SK-N-SH (cell line): Measurements from ENCODE around the gene KIFC3. TPM values are rescaled to one million over a fixed set of nuclear protein-coding genes. Genes with fewer than 3 reads are reported as not detected.

Source experiments
- CTCF ChIA-PET: fragments of 300-600, 350-600 bp; formaldehyde crosslinking; extraction: SDS; loops from one replicate; lab custom pipeline; 2021; lab: Yijun Ruan, JAX
- POLR2A ChIA-PET: fragments of 350-600 bp; sonication (Branson Sonifier 250); formaldehyde crosslinking; extraction: SDS; loops from one replicate; lab custom pipeline; 2020; ENCODE audit warnings: antibody characterized with exemption, inconsistent platforms; lab: Yijun Ruan, JAX
- DNase-seq: peaks from one replicate; pipeline ENCODE4 v3.0.0; 2012
- H2AFZ ChIP-seq: fragments of 200-600 bp; sonication (generic); 2 replicates; pipeline ENCODE4 v1.8.1; 2016; ENCODE audit warnings: antibody characterized with exemption, mild to moderate bottlenecking, low read depth
- H3F3A ChIP-seq: fragments of 200-600 bp; sonication (generic); replicated peaks from 2 replicates; pipeline ENCODE3; 2016; ENCODE audit warnings: antibody characterized with exemption, mild to moderate bottlenecking; ENCODE audit not compliant: insufficient read depth
- H3K27ac ChIP-seq, 2 experiments: fragments of 200-500 bp in 1 of 2; fragments of 200-600 bp in 1 of 2; sonication (Bioruptor generic) in 1 of 2; sonication (generic), shearing (Covaris generic) in 1 of 2; 2 replicates each; pipeline versions ENCODE4 v1.5.1 to v1.6.1; 2014 to 2016; ENCODE audit warnings: low read depth in 2 of 2, inconsistent platforms in 1 of 2, low read length in 1 of 2, mild to moderate bottlenecking in 1 of 2, mixed read lengths in 1 of 2
- H3K27me3 ChIP-seq: fragments of 200-600 bp; sonication (generic), shearing (Covaris generic); 2 replicates; pipeline ENCODE4 v1.6.1; 2016; ENCODE audit warnings: mixed run types; ENCODE audit not compliant: insufficient read depth
- H3K36me3 ChIP-seq, 2 experiments: fragments of 200-500 bp in 1 of 2; fragments of 200-600 bp in 1 of 2; sonication (Bioruptor generic) in 1 of 2; sonication (generic) in 1 of 2; replicated peaks in 1 of 2; 2 replicates each; pipeline versions ENCODE3 to v1.5.1; 2014 to 2016; ENCODE audit warnings: low read length in 1 of 2, mild to moderate bottlenecking in 1 of 2; ENCODE audit not compliant: insufficient read depth in 2 of 2, control insufficient read depth in 1 of 2
- H3K4me1 ChIP-seq, 2 experiments: fragments of 200-500 bp in 1 of 2; fragments of 200-600 bp in 1 of 2; sonication (Bioruptor generic) in 1 of 2; sonication (generic), shearing (Covaris generic) in 1 of 2; 2 replicates each; pipeline versions ENCODE4 v1.5.1 to v1.6.1; 2014 to 2016; ENCODE audit warnings: low read depth in 1 of 2, low read length in 1 of 2, mixed run types in 1 of 2; ENCODE audit not compliant: insufficient read depth in 2 of 2, control insufficient read depth in 1 of 2
- H3K4me2 ChIP-seq: fragments of 200-600 bp; sonication (generic), shearing (Covaris generic); 2 replicates; pipeline ENCODE4 v1.6.1; 2017; ENCODE audit warnings: mixed run types
- H3K4me3 ChIP-seq, 2 experiments: fragments of 200-500 bp in 1 of 2; fragments of 200-600 bp in 1 of 2; sonication (Bioruptor generic) in 1 of 2; sonication (generic), shearing (Covaris generic) in 1 of 2; 2 replicates each; pipeline versions ENCODE4 v1.5.1 to v1.8.1; 2014 to 2016; ENCODE audit warnings: low read depth in 2 of 2, inconsistent platforms in 1 of 2, low read length in 1 of 2, mild to moderate bottlenecking in 1 of 2, mixed read lengths in 1 of 2, moderate library complexity in 1 of 2
- H3K79me2 ChIP-seq: fragments of 200-600 bp; sonication (generic); 2 replicates; pipeline ENCODE4 v1.8.1; 2017; ENCODE audit warnings: mild to moderate bottlenecking; ENCODE audit not compliant: insufficient read depth
- H3K9ac ChIP-seq: fragments of 200-600 bp; sonication (generic); 2 replicates; pipeline ENCODE4 v1.6.1; 2017; ENCODE audit warnings: mixed run types
- H3K9me2 ChIP-seq: fragments of 200-600 bp; sonication (generic); 2 replicates; pipeline ENCODE4 v1.6.1; 2017; ENCODE audit warnings: mixed run types
- H3K9me3 ChIP-seq: fragments of 200-600 bp; sonication (generic); 2 replicates; pipeline ENCODE4 v1.6.1; 2017; ENCODE audit warnings: mixed run types, mild to moderate bottlenecking, moderate library complexity
- H4K20me1 ChIP-seq: fragments of 200-600 bp; sonication (generic); 2 replicates; pipeline ENCODE4 v1.6.1; 2017; ENCODE audit warnings: mild to moderate bottlenecking, mixed run types; ENCODE audit not compliant: insufficient read depth
- EZH2phosphoT487 ChIP-seq: fragments of 200-600 bp; sonication (generic); IDR thresholded peaks from 2 replicates; pipeline ENCODE4 v1.6.1; 2017; ENCODE audit warnings: low read depth, mixed run types, mild to moderate bottlenecking, antibody characterized with exemption, moderate library complexity, borderline replicate concordance
- GATA2 ChIP-seq: sonication (generic); formaldehyde crosslinking; IDR thresholded peaks from 2 replicates; pipeline ENCODE4 v1.5.0; 2020; ENCODE audit warnings: mild to moderate bottlenecking, missing genetic modification reagents
- IRF3 ChIP-seq: fragments of 150-350 bp; IDR thresholded peaks from 2 replicates; pipeline ENCODE4 v1.6.1; 2016; ENCODE audit warnings: mild to moderate bottlenecking, low read depth, low read length
- MXI1 ChIP-seq: IDR thresholded peaks from 2 replicates; pipeline ENCODE4 v1.6.1; 2012; ENCODE audit warnings: mild to moderate bottlenecking, low read depth, low read length, improper control_type of control experiment
- NFIC ChIP-seq: IDR thresholded peaks from 2 replicates; pipeline ENCODE4 v1.4.0; 2012; ENCODE audit warnings: borderline replicate concordance
- PBX3 ChIP-seq: IDR thresholded peaks from 2 replicates; pipeline ENCODE4; 2012
- RAD21 ChIP-seq: IDR thresholded peaks from 2 replicates; pipeline ENCODE4 v1.6.1; 2012; ENCODE audit warnings: mild to moderate bottlenecking, low read length
- REST ChIP-seq: IDR thresholded peaks from 2 replicates; pipeline ENCODE4 v1.6.1; 2012; ENCODE audit warnings: mild to moderate bottlenecking, low read depth, low read length, moderate library complexity
- SMC3 ChIP-seq: IDR thresholded peaks from 2 replicates; pipeline ENCODE4 v1.6.1; 2012; ENCODE audit warnings: low read depth, low read length, improper control_type of control experiment
- USF2 ChIP-seq: fragments of 150-350 bp; IDR thresholded peaks from 2 replicates; pipeline ENCODE4 v1.6.1; 2017; ENCODE audit warnings: antibody characterized with exemption, low read length, low read depth, borderline replicate concordance
- ZBTB33 ChIP-seq: IDR thresholded peaks from 2 replicates; pipeline ENCODE4 v1.4.0; 2012; ENCODE audit warnings: low read depth, borderline replicate concordance
- WGBS: methylation state at CpG from one replicate; pipeline ENCODE4 v1.1.6; 2017; ENCODE audit warnings: low lambda C conversion rate; 5-methylcytosine and 5-hydroxymethylcytosine counted together
- polyA plus RNA-seq, 3 experiments: library from polyadenylated mRNA; depleted of rRNA; stranded (reverse); fragments of >200 nt; gene quantifications; 2 replicates each; pipeline ENCODE4 v1.2.3, GENCODE V29; 2012

KIFC3 gene
- polyA plus RNA-seq, 1 of the 3 experiments (the other 2 are of a cell fraction): 65.4 TPM

GRCh38 chr16:57791195-57791892 lies 10.9 kb downstream of the KIFC3 start:
- peaks cover 3% of the 10 kb centered on the region for H3F3A ChIP-seq
- no peak overlapping the region for H3K4me3 ChIP-seq
- no peaks in the 10 kb centered on the region for H3K9me3 ChIP-seq
- no peak for DNase-seq
- H3K36me3 ChIP-seq: peaks cover 30 to 37% of the 10 kb centered on the region in 2 experiments
- no peak overlapping the region for H2AFZ ChIP-seq
- H3K4me1 ChIP-seq: peaks cover 0 to 3% of the 10 kb centered on the region in 2 experiments; a peak in 1 of 4 replicates
- TF ChIP-seq NFIC (no peak), IRF3 (no peak), PBX3 (no peak), USF2 (no peak), MXI1 (no peak), GATA2 (no peak), REST (no peak), RAD21 (no peak), ZBTB33 (no peak), SMC3 (no peak), EZH2phosphoT487 (no peak)
- CTCF ChIA-PET: interaction anchor here (1.2 to 1.8 kb wide), 3 partner anchors 9 to 200 kb away, joined by 3 to 4 read pairs (median 4); no protein-coding TSS in a partner anchor
- POLR2A ChIA-PET: no interaction called here
- H3K79me2 ChIP-seq: peaks cover 49% of the 10 kb centered on the region
- no peaks in the 10 kb centered on the region for H3K27me3 ChIP-seq
- 93% methylated on average over 6 of the region's 13 CpGs for WGBS
- H3K9ac ChIP-seq: no peak overlapping the region
- no peak overlapping the region for H3K27ac ChIP-seq
- H4K20me1 ChIP-seq: peaks cover 18% of the 10 kb centered on the region
- no peaks in the 10 kb centered on the region for H3K9me2 ChIP-seq
- no peak overlapping the region for H3K4me2 ChIP-seq
